HL-60/S4 treated with retinoic acid at 250 ng/mL for 4 days and 3 days (cell line): ENCODE data around the gene GEMIN4.
"Not testable (repeated sequence)": the region's sequence is repeated elsewhere in the genome, so short reads cannot be mapped to it uniquely, and the experiment has no call there.

ENCODE experiments used
- in situ Hi-C: fragments of 300-500 bp; cut with MboI; formaldehyde crosslinking; loops from 2 replicates; pipeline ENCODE4 v1.7.0; 2022; ENCODE audit warnings: low sequenced_read_pairs

The GEMIN4 gene

DNA sequence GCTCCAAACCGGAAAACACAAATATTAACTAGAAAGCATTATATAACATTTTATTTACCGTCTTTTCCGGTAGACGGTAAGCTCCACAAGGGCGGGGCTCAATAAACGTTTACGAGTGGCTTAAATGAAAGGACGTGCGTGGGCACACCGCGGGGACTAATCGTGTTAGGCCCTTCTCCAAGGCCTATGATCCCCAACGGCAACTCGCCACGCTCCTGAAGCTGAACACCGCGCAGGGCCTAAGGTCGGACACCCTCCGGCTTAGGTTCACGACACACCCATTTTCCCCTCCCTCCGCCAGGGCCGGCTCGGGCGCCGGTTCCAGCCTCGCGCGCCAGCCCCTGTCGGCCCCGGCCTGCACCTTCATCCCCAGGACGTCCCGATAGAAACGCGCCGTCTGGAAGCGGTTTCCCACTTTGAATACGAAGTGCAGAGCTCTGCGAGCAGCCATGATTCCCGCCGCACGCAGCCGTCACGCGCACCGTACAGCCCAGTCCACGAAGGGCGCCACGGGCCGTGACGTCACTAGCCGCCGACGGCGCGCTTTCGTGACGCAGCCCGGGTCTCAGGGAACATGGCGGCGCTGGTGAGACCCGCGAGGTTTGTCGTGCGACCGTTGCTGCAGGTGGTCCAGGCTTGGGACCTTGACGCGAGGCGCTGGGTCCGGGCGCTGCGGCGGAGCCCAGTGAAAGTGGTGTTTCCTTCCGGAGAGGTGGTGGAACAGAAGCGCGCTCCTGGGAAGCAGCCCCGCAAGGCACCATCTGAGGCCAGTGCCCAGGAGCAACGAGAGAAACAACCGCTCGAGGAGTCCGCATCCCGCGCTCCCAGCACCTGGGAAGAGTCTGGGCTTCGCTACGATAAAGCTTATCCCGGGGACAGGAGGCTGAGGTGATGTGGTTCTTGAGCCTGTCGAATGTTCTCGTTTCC, 30.0 kb upstream of the GEMIN4 start, which contains the start of the genes GLOD4 and MRM3:
GLOD4 (minus strand) TSS at position 476 of the 927 bp plus-strand sequence; CDS start at position 451, 25 bp downstream.
MRM3 (plus strand) TSS at position 549 of the 927 bp plus-strand sequence; CDS start at position 575, 26 bp downstream.
- in situ Hi-C loops: no loop called here

- in situ Hi-C loops: no loop called here
Measured at GRCh38 chr17:778096-778495, 26.0 kb upstream of the GEMIN4 start.

DNA sequence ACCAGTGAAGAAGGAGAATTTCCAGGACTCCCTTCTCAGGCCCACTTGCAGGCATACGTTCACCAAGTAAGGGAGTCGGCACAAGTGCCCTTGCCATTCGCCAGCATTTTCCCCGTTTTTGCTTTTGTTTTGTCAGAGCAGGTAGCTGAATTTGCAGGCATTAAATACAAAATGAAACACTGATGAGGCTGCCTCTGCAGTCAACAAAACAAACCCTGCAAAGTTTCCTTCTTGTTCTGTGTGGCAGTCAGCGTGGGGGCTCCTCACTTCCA, 22.2 kb upstream of the GEMIN4 start:
- in situ Hi-C loops: no loop called here

DNA sequence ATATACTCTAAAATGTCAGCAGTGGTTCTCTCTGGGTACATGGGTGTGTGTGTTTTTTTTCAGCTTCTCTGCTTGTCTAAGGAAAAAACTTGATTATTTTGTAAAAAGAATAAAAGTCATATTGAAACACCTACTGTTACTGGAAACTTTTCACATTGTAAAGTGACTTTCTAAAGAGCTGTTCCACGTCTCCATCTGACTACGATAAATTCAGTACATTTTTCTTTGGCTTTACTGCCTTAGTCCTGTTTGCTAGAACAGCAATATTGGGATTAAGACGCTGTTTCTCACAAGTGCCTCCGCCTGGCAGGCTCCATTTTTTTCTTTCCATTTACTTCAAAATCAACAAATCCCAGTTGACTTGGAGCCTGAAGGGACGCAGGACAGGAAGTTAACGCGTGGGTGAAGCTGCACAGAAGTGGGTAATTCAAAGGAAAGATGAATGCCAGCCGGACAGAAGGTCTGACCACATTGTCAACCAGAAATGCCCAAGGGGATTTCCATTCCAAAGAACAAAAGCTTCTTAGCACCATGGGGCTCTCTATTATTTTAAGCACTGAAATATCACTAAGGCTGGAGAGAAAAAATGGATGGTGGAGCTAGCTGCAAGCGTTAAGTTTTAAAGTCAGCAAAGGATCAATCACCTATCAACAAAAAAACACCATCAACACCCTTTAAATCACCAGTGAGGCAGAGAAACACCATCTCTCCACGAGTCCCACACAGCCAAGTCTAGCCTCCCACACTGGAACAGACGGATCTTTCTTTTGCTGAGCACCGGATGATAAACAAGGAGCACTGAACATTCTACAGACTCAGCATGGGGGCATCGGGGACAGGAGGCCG, 21.6 kb upstream of the GEMIN4 start:
- in situ Hi-C loops: no loop called here

DNA sequence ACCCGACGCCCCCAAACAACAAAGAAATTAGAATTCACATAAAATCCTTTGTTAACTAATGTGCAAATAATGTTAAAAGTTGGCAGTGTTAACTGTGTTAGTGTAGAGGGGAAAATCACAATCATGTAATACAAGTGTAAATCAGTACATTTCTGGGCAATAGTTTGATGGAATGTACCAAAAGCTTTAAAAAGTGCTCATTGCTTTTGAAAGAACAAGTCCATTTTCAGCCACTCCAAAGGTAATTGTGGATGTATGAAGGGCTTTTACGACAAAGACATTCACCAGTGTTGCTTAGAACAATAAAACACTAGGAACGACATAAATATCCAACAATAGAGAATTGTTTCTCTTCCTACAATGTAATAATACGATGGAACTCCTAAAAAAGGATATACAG, 21.0 kb upstream of the GEMIN4 start:
- in situ Hi-C loops: no loop called here

GRCh38 chr17:767076-767475, 15.0 kb upstream of the GEMIN4 start:
- in situ Hi-C loops: no loop called here

DNA sequence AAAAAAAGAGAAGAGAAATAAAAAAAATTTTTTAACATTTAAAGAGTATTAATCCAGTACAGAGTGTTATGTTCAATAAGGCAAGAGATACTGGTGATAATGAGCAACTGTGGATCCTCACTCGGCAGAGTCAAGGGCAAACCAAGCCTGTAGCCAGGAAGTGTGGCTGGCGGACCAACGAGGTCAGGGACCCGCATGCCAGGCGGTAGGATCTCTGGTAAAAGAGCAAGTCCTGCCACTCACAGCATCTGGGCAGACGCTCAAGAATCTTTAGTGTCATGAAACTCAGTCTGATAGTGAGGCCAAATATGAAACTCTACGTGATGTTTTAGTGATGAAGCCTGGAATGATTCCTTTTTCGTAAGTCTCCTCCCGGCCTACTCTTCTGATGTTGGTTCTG, 8.3 kb upstream of the GEMIN4 start:
- in situ Hi-C loops: no loop called here

GRCh38 chr17:759964-760363, 7.9 kb upstream of the GEMIN4 start:
- in situ Hi-C loops: no loop called here

DNA sequence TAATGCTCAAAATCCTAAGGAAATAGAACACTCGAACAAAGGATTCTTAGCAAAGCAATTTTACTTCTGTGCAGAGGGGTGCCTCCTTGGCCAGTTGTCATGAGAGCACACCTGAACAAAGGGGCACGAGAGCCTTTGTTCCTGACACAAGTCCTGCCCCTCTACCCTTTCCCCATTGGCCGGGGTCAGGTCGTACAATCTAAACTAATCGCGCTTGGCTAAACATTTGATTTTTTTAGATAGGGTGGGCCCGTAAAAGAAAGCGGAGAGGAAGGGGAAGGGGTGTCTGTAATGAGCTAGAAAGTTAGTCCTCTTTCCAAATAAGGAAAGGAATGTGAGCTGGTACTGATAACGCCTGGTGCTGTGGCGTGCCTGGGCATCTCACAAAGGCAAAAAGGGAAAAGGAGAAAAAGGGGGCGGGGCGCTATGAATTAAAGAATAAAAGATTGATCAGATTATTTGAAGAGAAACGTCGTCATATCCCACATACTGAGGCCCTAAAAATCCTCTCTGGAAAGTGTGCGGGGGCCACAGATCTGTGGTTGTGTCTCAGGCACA, 4.0 kb upstream of the GEMIN4 start:
- in situ Hi-C loops: not testable (repeated sequence)

- in situ Hi-C loops: not testable (repeated sequence)
Measured at GRCh38 chr17:755319-755961, 3.4 kb upstream of the GEMIN4 start.

DNA sequence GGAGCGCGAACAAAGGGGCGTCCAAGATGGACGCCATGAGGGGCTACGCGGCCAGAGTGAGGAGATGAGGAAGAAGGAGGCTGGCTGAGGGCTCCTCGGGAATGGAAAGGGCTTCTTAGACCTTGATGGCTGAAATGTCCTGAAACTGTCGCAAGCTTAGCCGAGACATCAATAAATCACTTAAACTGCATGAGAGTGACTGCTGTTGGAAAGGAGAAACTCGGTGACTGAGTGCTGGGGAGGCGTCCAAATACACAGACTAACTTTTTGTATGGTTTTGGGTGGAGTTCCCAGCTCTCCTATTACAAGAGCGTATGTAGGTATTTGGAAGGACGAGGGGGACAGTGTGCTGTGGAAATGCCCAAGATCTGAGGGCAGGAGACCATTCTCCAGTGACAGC, 1.4 kb upstream of the GEMIN4 start:
- in situ Hi-C loops: no loop called here

GRCh38 chr17:752620-753219, 656 bp upstream of the GEMIN4 start:
- in situ Hi-C loops: no loop called here

GRCh38 chr17:751269-752001, 629 bp downstream of the GEMIN4 start:
- in situ Hi-C loops: no loop called here

DNA sequence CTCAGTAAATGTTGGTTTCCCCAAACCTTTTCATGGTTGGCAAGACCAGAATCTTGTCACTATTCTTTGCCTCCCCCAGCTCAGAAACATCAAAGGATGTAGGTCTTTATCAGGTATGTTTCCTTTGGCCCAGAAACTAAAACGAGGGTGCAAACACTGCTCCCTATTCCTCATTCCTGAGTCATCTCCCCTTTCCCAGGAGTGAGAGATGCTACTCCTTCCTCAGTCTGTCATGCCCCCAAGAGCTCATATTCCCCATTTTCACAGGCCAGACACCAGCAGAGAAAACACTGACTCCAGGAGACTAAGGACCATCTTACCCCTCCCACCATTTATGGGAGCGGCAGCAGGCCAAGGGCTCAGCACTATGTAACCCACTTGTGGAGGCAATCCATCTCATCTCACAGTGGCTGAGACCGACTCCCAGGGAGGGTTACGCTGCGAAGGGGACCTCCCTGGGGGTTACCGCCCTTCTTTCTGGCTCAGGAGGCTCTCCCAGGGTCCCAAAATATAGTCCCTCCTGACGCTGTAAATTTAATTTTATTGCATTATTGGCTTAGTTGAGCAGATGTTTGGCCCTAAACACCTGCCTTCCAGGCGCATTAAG, 1.5 kb downstream of the GEMIN4 start:
- in situ Hi-C loops: no loop called here

DNA sequence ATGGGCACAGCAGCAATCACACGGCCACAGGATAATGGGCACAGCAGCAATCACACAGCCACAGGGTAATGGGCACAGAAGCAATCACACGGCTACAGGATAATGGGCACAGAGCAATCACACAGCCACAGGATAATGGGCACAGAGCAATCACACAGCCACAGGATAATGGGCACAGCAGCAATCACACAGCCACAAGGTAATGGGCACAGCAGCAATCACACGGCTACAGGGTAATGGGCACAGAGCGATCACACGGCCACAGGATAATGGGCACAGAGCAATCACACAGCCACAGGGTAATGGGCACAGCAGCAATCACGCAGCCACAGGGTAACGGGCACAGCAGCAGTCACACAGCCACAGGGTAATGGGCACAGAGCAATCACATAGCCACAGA, 2.7 kb downstream of the GEMIN4 start:
- in situ Hi-C loops: loop anchor here (25.0 kb wide), 1 partner anchor 238 kb away; the partner anchor contains the start of genes NXN and TIMM22

DNA sequence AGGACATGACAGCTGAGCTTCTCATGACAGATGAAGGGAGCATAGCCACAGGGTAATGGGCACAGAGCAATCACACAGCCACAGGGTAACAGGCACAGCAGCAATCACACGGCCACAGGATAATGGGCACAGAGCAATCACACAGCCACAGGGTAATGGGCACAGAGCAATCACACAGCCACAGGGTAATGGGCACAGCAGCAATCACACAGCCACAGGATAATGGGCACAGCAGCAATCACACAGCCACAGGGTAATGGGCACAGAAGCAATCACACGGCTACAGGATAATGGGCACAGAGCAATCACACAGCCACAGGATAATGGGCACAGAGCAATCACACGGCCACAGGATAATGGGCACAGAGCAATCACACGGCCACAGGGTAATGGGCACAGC, 3.5 kb downstream of the GEMIN4 start:
- in situ Hi-C loops: loop anchor here (25.0 kb wide), 1 partner anchor 239 kb away; the partner anchor contains the start of genes NXN and TIMM22

GRCh38 chr17:746783-747629, 5.1 kb downstream of the GEMIN4 start:
- in situ Hi-C loops: loop anchor here (25.0 kb wide), 1 partner anchor 240 kb away; the partner anchor contains the start of genes NXN and TIMM22

- in situ Hi-C loops: loop anchor here (25.0 kb wide), 1 partner anchor 241 kb away; the partner anchor contains the start of genes NXN and TIMM22
Measured at GRCh38 chr17:746181-746580, 5.9 kb downstream of the GEMIN4 start.
